ENCODE measurements around the gene PTH1R.

DNA sequence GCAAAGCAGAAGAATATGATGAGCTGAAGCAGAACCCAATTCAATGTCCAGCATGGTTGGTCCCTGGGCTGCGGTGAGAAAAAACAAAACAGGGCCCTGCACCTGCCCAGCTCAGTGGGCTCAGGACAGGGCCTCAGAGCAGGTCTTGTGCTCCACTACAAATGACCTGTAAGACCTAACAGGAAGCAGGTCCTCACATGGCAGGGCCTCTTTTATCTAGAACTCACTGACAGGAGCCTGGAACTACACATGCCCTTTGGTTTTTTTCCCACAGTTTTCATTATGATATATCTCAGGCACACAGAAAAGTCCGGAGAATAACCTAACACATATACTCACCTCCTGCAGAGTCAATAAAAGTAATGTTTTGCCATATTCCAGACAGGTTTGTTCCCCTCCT is 60.6 kb downstream of the PTH1R start:
- no peak for TF ChIP-seq CTCF (IDR thresholded peaks at IDR 0.05)
- TF ChIP-seq, protein P1, sequence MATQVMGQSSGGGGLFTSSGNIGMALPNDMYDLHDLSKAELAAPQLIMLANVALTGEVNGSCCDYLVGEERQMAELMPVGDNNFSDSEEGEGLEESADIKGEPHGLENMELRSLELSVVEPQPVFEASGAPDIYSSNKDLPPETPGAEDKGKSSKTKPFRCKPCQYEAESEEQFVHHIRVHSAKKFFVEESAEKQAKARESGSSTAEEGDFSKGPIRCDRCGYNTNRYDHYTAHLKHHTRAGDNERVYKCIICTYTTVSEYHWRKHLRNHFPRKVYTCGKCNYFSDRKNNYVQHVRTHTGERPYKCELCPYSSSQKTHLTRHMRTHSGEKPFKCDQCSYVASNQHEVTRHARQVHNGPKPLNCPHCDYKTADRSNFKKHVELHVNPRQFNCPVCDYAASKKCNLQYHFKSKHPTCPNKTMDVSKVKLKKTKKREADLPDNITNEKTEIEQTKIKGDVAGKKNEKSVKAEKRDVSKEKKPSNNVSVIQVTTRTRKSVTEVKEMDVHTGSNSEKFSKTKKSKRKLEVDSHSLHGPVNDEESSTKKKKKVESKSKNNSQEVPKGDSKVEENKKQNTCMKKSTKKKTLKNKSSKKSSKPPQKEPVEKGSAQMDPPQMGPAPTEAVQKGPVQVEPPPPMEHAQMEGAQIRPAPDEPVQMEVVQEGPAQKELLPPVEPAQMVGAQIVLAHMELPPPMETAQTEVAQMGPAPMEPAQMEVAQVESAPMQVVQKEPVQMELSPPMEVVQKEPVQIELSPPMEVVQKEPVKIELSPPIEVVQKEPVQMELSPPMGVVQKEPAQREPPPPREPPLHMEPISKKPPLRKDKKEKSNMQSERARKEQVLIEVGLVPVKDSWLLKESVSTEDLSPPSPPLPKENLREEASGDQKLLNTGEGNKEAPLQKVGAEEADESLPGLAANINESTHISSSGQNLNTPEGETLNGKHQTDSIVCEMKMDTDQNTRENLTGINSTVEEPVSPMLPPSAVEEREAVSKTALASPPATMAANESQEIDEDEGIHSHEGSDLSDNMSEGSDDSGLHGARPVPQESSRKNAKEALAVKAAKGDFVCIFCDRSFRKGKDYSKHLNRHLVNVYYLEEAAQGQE (IDR thresholded peaks at IDR 0.05; ENCODE audit: insufficient read depth in 1 of 2, low read depth in 2 of 2, low read length in 1 of 2): no peak
- no peak for TF ChIP-seq SIN3A (IDR thresholded peaks at IDR 0.05; ENCODE audit: borderline replicate concordance, insufficient read depth, low read depth, low read length)
- no peak for TF ChIP-seq POLR2AphosphoS5 (IDR thresholded peaks at IDR 0.05; ENCODE audit: low read depth, low read length)

All from Panc1 (cell line).